ENCODE results near the gene ID1.
"Not testable (repeated sequence)": the region's sequence is repeated elsewhere in the genome, so short reads cannot be mapped to it uniquely, and the experiment has no call there.

ID1 gene

GRCh38 chr20:31637660-31638059 is 32.6 kb downstream of the ID1 start, which contains the start of gene COX4I2:
TSS of gene COX4I2 (plus strand) at chr20:31637912. CDS start at chr20:31639018, 1,106 bp downstream.
- no peak for DNase-seq (ENCODE audit: low read depth in 3 of 3)

GRCh38 chr20:31638317-31638716 is 33.2 kb downstream of the ID1 start:
- DNase-seq (ENCODE audit: low read depth in 3 of 3): no peak

- DNase-seq (ENCODE audit: low read depth in 3 of 3): no peak
These were observed 33.7 kb downstream of the ID1 start for GRCh38 chr20:31638816-31639215.

GRCh38 chr20:31640259-31640658 is 35.2 kb downstream of the ID1 start:
- no peak for DNase-seq (ENCODE audit: low read depth in 3 of 3)

- DNase-seq (ENCODE audit: low read depth in 3 of 3): no peak
These were observed 36.3 kb downstream of the ID1 start for GRCh38 chr20:31641391-31641790.

- DNase-seq (ENCODE audit: low read depth in 3 of 3): no peak
These were observed 37.7 kb downstream of the ID1 start for GRCh38 chr20:31642837-31643236.

GRCh38 chr20:31643522-31643921 is 38.4 kb downstream of the ID1 start:
- no peak for DNase-seq (ENCODE audit: low read depth in 3 of 3)

GRCh38 chr20:31644701-31645100 is 39.6 kb downstream of the ID1 start:
- no peak for DNase-seq (ENCODE audit: low read depth in 3 of 3)

- not testable (repeated sequence) for DNase-seq (ENCODE audit: low read depth in 3 of 3)
These were observed 43.0 kb downstream of the ID1 start for GRCh38 chr20:31648104-31648503.

- no peak for DNase-seq (ENCODE audit: low read depth in 3 of 3)
These were observed 47.9 kb downstream of the ID1 start for GRCh38 chr20:31652917-31653396.

GRCh38 chr20:31653561-31653960 is 48.5 kb downstream of the ID1 start:
- DNase-seq (ENCODE audit: low read depth in 3 of 3): no peak

- DNase-seq (ENCODE audit: low read depth in 3 of 3): no peak
These were observed 49.4 kb downstream of the ID1 start for GRCh38 chr20:31654534-31654933.

Measured in stimulated activated CD4-positive, alpha-beta T cell treated with anti-CD3 and anti-CD28 coated beads, TNF-alpha, amount 100 ng/mL, for 4 hours (primary cell).